HCT116 (cell line): Measurements from ENCODE around the gene RMDN2.

Experiments
- CEBPB ChIP-seq: IDR thresholded peaks from 2 replicates; pipeline ENCODE4 v1.6.1; 2012; ENCODE audit warnings: low read depth
- CTCF ChIP-seq, 3 experiments: fragments of 200-600 bp in 1 of 3; sonication (generic) in 1 of 3; IDR thresholded peaks in 2 of 3; conservative IDR thresholded peaks in 1 of 3; 2 replicates each; pipeline ENCODE4 v1.5.1; 2012 to 2017; ENCODE audit warnings: low read depth in 2 of 3, low read length in 2 of 3, antibody characterized with exemption in 1 of 3, borderline replicate concordance in 1 of 3, control low read depth in 1 of 3, mild to moderate bottlenecking in 1 of 3, mixed read lengths in 1 of 3, mixed run types in 1 of 3, moderate library complexity in 1 of 3; ENCODE audit not compliant: insufficient read depth in 1 of 3
- EGR1 ChIP-seq: IDR thresholded peaks from 2 replicates; pipeline ENCODE4 v1.6.1; 2012; ENCODE audit warnings: low read depth
- POLR2A ChIP-seq: IDR thresholded peaks from 2 replicates; pipeline ENCODE4 v1.7.0; 2011; ENCODE audit warnings: borderline replicate concordance; ENCODE audit not compliant: insufficient read depth, insufficient read length; ENCODE audit errors: extremely low read depth
- POLR2AphosphoS5 ChIP-seq: IDR thresholded peaks from 2 replicates; pipeline ENCODE4 v1.6.1; 2011; ENCODE audit warnings: mild to moderate bottlenecking, low read depth, low read length, moderate library complexity
- RAD21 ChIP-seq: IDR thresholded peaks from 2 replicates; pipeline ENCODE4 v1.6.1; 2012; ENCODE audit warnings: low read depth, mild to moderate bottlenecking
- SP1 ChIP-seq: IDR thresholded peaks from 2 replicates; pipeline ENCODE4 v1.6.1; 2012; ENCODE audit warnings: low read depth
- TCF7L2 ChIP-seq: IDR thresholded peaks from 2 replicates; pipeline ENCODE4 v1.7.0; 2011; ENCODE audit warnings: borderline replicate concordance, inconsistent platforms; ENCODE audit not compliant: insufficient read depth, insufficient read length; ENCODE audit errors: extremely low read depth
- YY1 ChIP-seq: IDR thresholded peaks from 2 replicates; pipeline ENCODE4 v1.6.1; 2011; ENCODE audit warnings: low read length, low read depth, moderate library complexity, mild to moderate bottlenecking; ENCODE audit not compliant: insufficient replicate concordance; ENCODE audit errors: extremely low read depth
- ZFX ChIP-seq: fragments of 450-650 bp; IDR thresholded peaks from 2 replicates; pipeline ENCODE4 v1.6.1; 2017

- TF ChIP-seq POLR2A (no peak), RAD21 (no peak), CTCF (IDR thresholded peaks at IDR 0.05 in 2 of 3, conservative IDR thresholded peaks at IDR 0.05 in 1 of 3; ENCODE audit: borderline replicate concordance in 1 of 3, insufficient read depth in 1 of 3, low read depth in 2 of 3, low read length in 2 of 3) (no peak), YY1 (no peak), ZFX (no peak), CEBPB (no peak), TCF7L2 (no peak), SP1 (no peak), EGR1 (no peak), POLR2AphosphoS5 (no peak)
Measured at GRCh38 chr2:38033646-38034045, 108.6 kb downstream of the RMDN2 start.
